BLaER1 treated with 17β-estradiol and CSF1 and Interleukin-3, amounts not matched to agents 10 nM and 100 nM (cell line): Measurements from ENCODE around the gene MBP.

Experiments
- H3K27ac ChIP-seq, 11 experiments: shearing (Covaris generic); formaldehyde crosslinking; 2 replicates each; pipeline ENCODE4 v1.8.1; 2022
- H3K27me3 ChIP-seq, 11 experiments: shearing (Covaris generic); formaldehyde crosslinking; 2 replicates each; pipeline ENCODE4 v1.8.1; 2022
- H3K36me3 ChIP-seq, 11 experiments: shearing (Covaris generic); formaldehyde crosslinking; 2 replicates each; pipeline ENCODE4 v1.8.1; 2022
- H3K4me1 ChIP-seq, 10 experiments: shearing (Covaris generic); formaldehyde crosslinking; 2 replicates each; pipeline ENCODE4 v1.8.1; 2022
- H3K4me2 ChIP-seq, 11 experiments: shearing (Covaris generic); formaldehyde crosslinking; 2 replicates each; pipeline ENCODE4 v1.8.1; 2022
- H3K4me3 ChIP-seq, 10 experiments: shearing (Covaris generic); formaldehyde crosslinking; 2 replicates each; pipeline ENCODE4 v1.8.1; 2022
- H3K9ac ChIP-seq, 11 experiments: shearing (Covaris generic); formaldehyde crosslinking; 2 replicates each; pipeline ENCODE4 v1.8.1; 2022
- H3K9me3 ChIP-seq, 11 experiments: shearing (Covaris generic); formaldehyde crosslinking; replicated peaks in 1 of 11; 2 replicates each; pipeline ENCODE4 v1.8.1; 2022
- H4K20me1 ChIP-seq, 11 experiments: shearing (Covaris generic); formaldehyde crosslinking; 2 replicates each; pipeline ENCODE4 v1.8.1; 2022
- Cebpa-rat ChIP-seq, 11 experiments: shearing (Covaris generic); IDR thresholded peaks; 2 replicates each; pipeline ENCODE4 v1.8.1; 2022

MBP gene

DNA sequence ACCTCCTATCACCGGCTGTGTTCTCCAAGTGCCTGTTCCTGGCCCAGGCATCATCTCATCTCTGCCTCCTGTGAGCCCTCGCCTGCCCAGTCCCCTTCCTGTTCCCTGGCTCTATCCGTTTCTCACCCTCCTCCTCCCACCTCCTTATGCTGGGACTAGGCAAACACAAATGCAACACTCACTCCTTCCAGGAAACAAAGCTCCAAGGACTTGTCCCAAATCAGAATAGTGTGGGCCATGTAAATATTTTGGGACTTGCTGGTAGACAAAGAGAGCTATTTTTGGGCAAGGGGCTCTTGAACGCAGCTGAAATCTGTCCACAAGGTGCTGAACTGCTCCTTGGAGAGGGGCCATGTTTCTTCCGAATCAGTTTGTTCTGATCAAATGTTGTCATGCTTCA lies 25.3 kb downstream of the MBP start:
- Histone ChIP-seq H3K27ac (peak overlapping the region; percentile 41 to 90 (median 67); a peak in 21 of 22 replicates), H3K4me3 (no peak overlapping the region), H3K4me1 (peaks cover 73 to 100% (median 100%) of the 10 kb centered on the region in 10 experiments), H3K36me3 (peaks cover 49 to 90% (median 77%) of the 10 kb centered on the region in 11 experiments), H3K9ac (peak overlapping the region; percentile 24 to 54 (median 45); a peak in 19 of 22 replicates), H3K9me3 (peaks cover 0 to 5% (median 0%) of the 10 kb centered on the region in 11 experiments; a peak in 1 of 22 replicates), H4K20me1 (peaks cover 8 to 86% (median 56%) of the 10 kb centered on the region in 11 experiments; a peak in 17 of 22 replicates), H3K4me2 (peak overlapping the region; percentile 64 to 97 (median 85)), H3K27me3 (no peaks in the 10 kb centered on the region)
- TF ChIP-seq Cebpa-rat (IDR thresholded peaks at IDR 0.05) = no peak

DNA sequence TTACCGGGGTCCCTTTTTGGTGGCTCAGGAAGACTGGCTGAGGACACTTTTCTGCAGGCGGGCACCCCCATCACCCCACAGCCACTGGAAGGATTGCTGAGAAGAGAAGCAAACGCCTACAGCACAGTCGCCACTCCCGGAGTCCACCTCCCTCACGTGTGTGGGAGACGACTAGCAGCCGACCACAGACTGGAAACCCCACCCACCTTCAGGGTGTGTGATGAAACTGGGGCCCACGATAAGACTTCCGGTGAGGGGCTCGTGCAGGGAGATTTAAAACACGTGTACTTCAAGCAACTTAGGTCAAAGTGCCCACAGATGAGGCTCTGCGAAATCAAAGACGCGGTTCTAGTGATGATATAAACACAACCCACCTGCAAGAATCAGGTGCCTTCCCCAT lies 26.3 kb downstream of the MBP start:
- Histone ChIP-seq H3K27me3 (no peaks in the 10 kb centered on the region), H3K4me1 (peaks cover 81 to 100% (median 100%) of the 10 kb centered on the region in 10 experiments)

DNA sequence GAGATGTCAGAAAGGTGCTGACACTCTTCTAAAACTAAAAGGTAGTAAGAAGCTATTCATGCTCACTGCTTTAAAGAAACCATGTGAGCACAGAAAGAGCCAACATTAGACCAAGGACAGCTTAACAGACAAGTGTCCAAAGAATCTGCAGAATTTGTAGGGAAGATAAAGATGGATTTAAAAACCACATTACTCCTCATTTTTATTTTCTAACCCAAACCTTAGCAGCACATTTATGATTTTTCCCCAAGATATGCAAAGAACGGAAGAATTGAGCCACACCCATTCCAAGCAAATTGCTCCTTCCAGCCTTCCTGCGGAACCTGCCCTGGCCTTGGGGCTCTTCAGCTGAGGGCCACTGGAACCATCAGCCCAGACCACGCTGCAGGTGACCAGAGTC lies 26.9 kb downstream of the MBP start:
- Histone ChIP-seq H4K20me1 (peaks cover 0 to 79% (median 40%) of the 10 kb centered on the region in 11 experiments; a peak in 17 of 22 replicates), H3K9ac (no peak overlapping the region), H3K9me3 (peaks cover 0 to 5% (median 0%) of the 10 kb centered on the region in 11 experiments; a peak in 1 of 22 replicates), H3K4me2 (peak overlapping the region; percentile 64 to 97 (median 85); a peak in 18 of 22 replicates), H3K27ac (peak overlapping the region in 9 of 11 experiments; percentile 29 to 90 (median 69); a peak in 12 of 22 replicates), H3K4me3 (no peak overlapping the region), H3K4me1 (peaks cover 81 to 100% (median 100%) of the 10 kb centered on the region in 10 experiments), H3K36me3 (peaks cover 41 to 80% (median 67%) of the 10 kb centered on the region in 11 experiments), H3K27me3 (no peaks in the 10 kb centered on the region)
- no peak for TF ChIP-seq Cebpa-rat (IDR thresholded peaks at IDR 0.05)

More for the DNA sequence above, 26.3 kb downstream of the MBP start:
- Histone ChIP-seq H4K20me1 (peaks cover 2 to 82% (median 47%) of the 10 kb centered on the region in 11 experiments; a peak in 17 of 22 replicates), H3K9me3 (peaks cover 0 to 5% (median 0%) of the 10 kb centered on the region in 11 experiments; a peak in 1 of 22 replicates), H3K4me3 (0 out of 20 replicates have a peak overlapping the region, but pooled peaks of 3 of the 10 experiments have one; percentile 1 to 12 (median 6)), H3K9ac (peak overlapping the region in 1 of 11 experiments; percentile 18; a peak in 1 of 22 replicates), H3K27ac (peak overlapping the region in 10 of 11 experiments; percentile 47 to 90 (median 66); a peak in 17 of 22 replicates), H3K4me2 (peak overlapping the region; percentile 64 to 97 (median 85)), H3K36me3 (peaks cover 47 to 81% (median 67%) of the 10 kb centered on the region in 11 experiments)
- no peak for TF ChIP-seq Cebpa-rat (IDR thresholded peaks at IDR 0.05)

GRCh38 chr18:77105028-77105427 lies 27.6 kb downstream of the MBP start:
- no peak for TF ChIP-seq Cebpa-rat (IDR thresholded peaks at IDR 0.05)
- H3K9ac ChIP-seq = no peak overlapping the region
- H3K36me3 ChIP-seq = peaks cover 41 to 80% (median 67%) of the 10 kb centered on the region in 11 experiments
- H3K4me3 ChIP-seq = no peak overlapping the region
- no peaks in the 10 kb centered on the region for H3K27me3 ChIP-seq
- peak overlapping the region in 4 of 11 experiments; percentile 83 to 94 (median 88); a peak in 4 of 22 replicates for H3K27ac ChIP-seq
- H3K4me1 ChIP-seq = peaks cover 88 to 100% (median 100%) of the 10 kb centered on the region in 10 experiments
- H3K9me3 ChIP-seq = peaks cover 0 to 5% (median 0%) of the 10 kb centered on the region in 11 experiments; a peak in 1 of 22 replicates
- peaks cover 0 to 78% (median 34%) of the 10 kb centered on the region in 11 experiments; a peak in 17 of 22 replicates for H4K20me1 ChIP-seq
- H3K4me2 ChIP-seq = peak overlapping the region in 8 of 11 experiments; percentile 26 to 97 (median 88); a peak in 14 of 22 replicates

- H4K20me1 ChIP-seq = peaks cover 0 to 78% (median 24%) of the 10 kb centered on the region in 11 experiments; a peak in 15 of 22 replicates
- H3K27me3 ChIP-seq = no peaks in the 10 kb centered on the region
- peaks cover 0 to 5% (median 0%) of the 10 kb centered on the region in 11 experiments; a peak in 1 of 22 replicates for H3K9me3 ChIP-seq
- peaks cover 93 to 100% (median 100%) of the 10 kb centered on the region in 10 experiments for H3K4me1 ChIP-seq
- no peak for TF ChIP-seq Cebpa-rat (IDR thresholded peaks at IDR 0.05)
- peak overlapping the region; percentile 75 to 94 (median 88); a peak in 21 of 22 replicates for H3K27ac ChIP-seq
- H3K36me3 ChIP-seq = peaks cover 44 to 80% (median 65%) of the 10 kb centered on the region in 11 experiments
- peak overlapping the region in 8 of 11 experiments; percentile 54 to 83 (median 78); a peak in 9 of 22 replicates for H3K9ac ChIP-seq
- no peak overlapping the region for H3K4me3 ChIP-seq
- peak overlapping the region; percentile 80 to 97 (median 89); a peak in 20 of 22 replicates for H3K4me2 ChIP-seq
Measured at GRCh38 chr18:77103991-77104531, 28.5 kb downstream of the MBP start.

DNA sequence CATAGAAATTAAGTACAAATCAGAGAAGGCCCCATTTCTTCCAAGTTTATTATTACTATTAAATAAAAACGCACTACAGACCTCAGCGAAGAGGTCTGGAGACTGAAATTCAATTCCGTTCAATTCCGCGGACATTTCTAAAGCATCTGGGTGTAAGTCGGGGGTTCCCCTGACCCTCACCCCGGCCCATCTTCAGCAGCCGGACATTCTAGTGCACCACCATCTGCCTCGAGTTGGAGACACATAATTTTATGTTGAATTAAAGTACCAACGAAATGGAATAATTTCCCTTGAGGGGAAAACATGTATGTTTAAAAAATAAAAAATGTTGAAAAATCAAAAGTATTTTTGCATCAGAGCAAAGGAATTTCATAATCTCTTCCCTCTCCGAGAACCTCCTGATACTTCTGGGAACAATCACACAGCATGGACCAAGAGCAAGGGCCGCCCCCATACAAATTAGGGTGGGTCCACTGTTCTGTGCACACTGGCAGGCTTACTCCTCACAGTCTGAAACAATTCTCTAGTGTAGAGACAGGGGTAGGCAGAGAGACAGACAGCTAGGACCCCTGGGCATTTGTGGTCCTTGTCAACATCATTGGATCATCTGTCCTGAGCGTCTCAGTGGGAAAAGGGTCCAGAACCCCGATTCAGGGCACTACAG lies 29.3 kb downstream of the MBP start:
- TF ChIP-seq Cebpa-rat (IDR thresholded peaks at IDR 0.05) = no peak
- peaks cover 44 to 79% (median 62%) of the 10 kb centered on the region in 11 experiments for H3K36me3 ChIP-seq
- H3K9me3 ChIP-seq = peaks cover 0 to 5% (median 0%) of the 10 kb centered on the region in 11 experiments; a peak in 1 of 22 replicates
- H3K27ac ChIP-seq = peak overlapping the region; percentile 75 to 94 (median 88); a peak in 21 of 22 replicates
- 0 out of 20 replicates have a peak overlapping the region, but pooled peaks of 1 of the 10 experiments have one; percentile 9 for H3K4me3 ChIP-seq
- H3K9ac ChIP-seq = peak overlapping the region; percentile 54 to 83 (median 76); a peak in 17 of 22 replicates
- H3K4me2 ChIP-seq = peak overlapping the region; percentile 80 to 97 (median 89)
- H4K20me1 ChIP-seq = peaks cover 0 to 77% (median 17%) of the 10 kb centered on the region in 11 experiments; a peak in 11 of 22 replicates
- H3K27me3 ChIP-seq = no peaks in the 10 kb centered on the region
- H3K4me1 ChIP-seq = peaks cover 93 to 100% (median 99%) of the 10 kb centered on the region in 10 experiments

DNA sequence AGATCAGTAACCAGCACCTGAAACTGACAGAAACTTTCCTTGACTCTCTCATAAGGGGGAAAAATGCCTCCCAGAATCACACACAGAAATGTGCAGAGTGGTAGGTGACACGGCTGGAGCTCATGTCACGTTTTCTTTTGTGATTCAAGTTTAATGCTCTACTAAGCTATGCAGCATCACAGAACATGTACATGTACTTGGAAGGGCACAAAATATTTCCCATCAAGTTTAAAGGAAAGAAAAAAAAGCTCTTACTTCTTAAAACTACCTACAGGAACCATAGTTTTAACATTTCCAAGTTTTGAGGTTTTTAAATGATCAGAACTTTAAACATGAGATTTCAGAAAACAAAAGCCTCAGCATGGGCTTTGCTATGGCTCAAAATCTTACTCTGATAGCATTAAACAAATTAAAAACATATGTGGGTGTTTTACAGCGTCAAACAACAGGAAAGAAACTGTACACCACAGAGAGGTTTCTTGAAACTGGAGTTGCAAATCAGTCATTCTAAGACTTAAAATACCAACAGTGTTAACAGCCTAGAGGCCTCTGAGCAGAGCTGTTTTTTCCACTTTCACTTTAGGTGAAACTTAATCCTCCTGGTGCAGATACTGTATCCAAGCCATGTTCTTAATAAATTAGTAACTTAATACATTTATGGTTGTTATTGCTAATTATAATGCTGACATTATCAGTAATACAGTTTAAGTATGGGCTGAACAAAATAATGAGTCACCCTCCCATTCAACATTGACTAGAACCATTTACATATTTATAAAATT lies 30.1 kb downstream of the MBP start:
- peak overlapping the region; percentile 80 to 97 (median 89) for H3K4me2 ChIP-seq
- no peaks in the 10 kb centered on the region for H3K27me3 ChIP-seq
- H3K9me3 ChIP-seq = peaks cover 0 to 5% (median 0%) of the 10 kb centered on the region in 11 experiments; a peak in 1 of 22 replicates
- peak overlapping the region; percentile 75 to 94 (median 88) for H3K27ac ChIP-seq
- TF ChIP-seq Cebpa-rat (IDR thresholded peaks at IDR 0.05) = no peak
- H4K20me1 ChIP-seq = peaks cover 0 to 78% (median 15%) of the 10 kb centered on the region in 11 experiments; a peak in 10 of 22 replicates
- H3K4me1 ChIP-seq = peaks cover 93 to 100% (median 99%) of the 10 kb centered on the region in 10 experiments
- H3K4me3 ChIP-seq = peak overlapping the region in 9 of 10 experiments; percentile 21 to 60 (median 38); a peak in 14 of 20 replicates
- peaks cover 47 to 86% (median 70%) of the 10 kb centered on the region in 11 experiments for H3K36me3 ChIP-seq
- peak overlapping the region; percentile 70 to 83 (median 77) for H3K9ac ChIP-seq
